ENCODE results near the gene TBX1. TPM values are rescaled to one million over a fixed set of nuclear protein-coding genes. Genes with fewer than 3 reads are reported as not detected.
A peak's percentile ranks its signal among the peaks of the same experiment; 100 is the strongest.

The TBX1 gene
- total and polyA plus RNA-seq, 2 of the 8 experiments (the other 6 are each of a cell fraction or from before 2014, with no cell fraction given) = 0.28 TPM; not detected in 1

- Histone ChIP-seq H2BK120ac (replicated peaks; ENCODE audit: low read depth, low read length) (no peak overlapping the region), H3K4me1 (replicated peaks in 1 of 4; ENCODE audit: control insufficient read depth in 3 of 4, insufficient read depth in 4 of 4, low read length in 3 of 4) (peaks cover 0 to 17% (median 7%) of the 10 kb centered on the region in 4 experiments; a peak in 5 of 7 replicates), H3K4me2 (ENCODE audit: insufficient read depth in 1 of 2, low read depth in 2 of 2, low read length in 2 of 2) (no peak overlapping the region), H2AK5ac (ENCODE audit: low read depth, low read length) (0 out of 2 replicates have a peak overlapping the region, but pooled peaks have one; percentile 39), H3K27me3 (replicated peaks in 1 of 4; ENCODE audit: control insufficient read depth in 3 of 4, extremely low read depth in 1 of 4, insufficient read depth in 3 of 4, low read length in 3 of 4) (peaks cover 0 to 12% (median 8%) of the 10 kb centered on the region in 4 experiments; a peak in 4 of 7 replicates), H2BK5ac (ENCODE audit: low read depth, low read length) (no peak overlapping the region), H3K56ac (replicated peaks; ENCODE audit: insufficient read length, low read depth, low read length) (no peak overlapping the region), H3K4ac (replicated peaks; ENCODE audit: insufficient read length, low read depth, low read length) (no peak overlapping the region), H4K20me1 (replicated peaks in 1 of 2; ENCODE audit: control insufficient read depth in 1 of 2, insufficient read depth in 2 of 2, low read length in 2 of 2) (peaks cover 0 to 5% of the 10 kb centered on the region in 2 experiments), H3K23me2 (ENCODE audit: low read depth, low read length) (no peaks in the 10 kb centered on the region), H3K9ac (replicated peaks in 1 of 4; ENCODE audit: extremely low read depth in 1 of 4, low read depth in 3 of 4, low read length in 3 of 4) (no peak overlapping the region), H3K9me3 (ENCODE audit: insufficient read depth in 2 of 2, low read depth in 1 of 2, low read length in 1 of 2) (no peaks in the 10 kb centered on the region), H3K79me2 (ENCODE audit: control insufficient read depth in 1 of 2, insufficient read depth in 2 of 2, low read length in 2 of 2) (no peaks in the 10 kb centered on the region), H4K91ac (replicated peaks; ENCODE audit: insufficient read length, low read length) (no peak overlapping the region), H3K18ac (ENCODE audit: extremely low read depth, low read length) (no peak overlapping the region), H2BK12ac (ENCODE audit: low read depth, low read length) (no peak overlapping the region), H2AFZ (ENCODE audit: low read length) (no peak overlapping the region), H3K27ac (ENCODE audit: low read depth, low read length) (no peak overlapping the region), H4K5ac (ENCODE audit: insufficient read length, low read depth, low read length) (no peak overlapping the region), H2BK20ac (ENCODE audit: low read length) (no peak overlapping the region), H3K23ac (ENCODE audit: insufficient read length) (no peak overlapping the region), H3K36me3 (ENCODE audit: control insufficient read depth in 2 of 4, insufficient read depth in 4 of 4, low read length in 3 of 4) (no peaks in the 10 kb centered on the region), H2BK15ac (ENCODE audit: low read length) (peak overlapping the region; percentile 88), H4K8ac (ENCODE audit: extremely low read depth, insufficient read depth, low read length) (no peak overlapping the region), H3K79me1 (ENCODE audit: low read depth, low read length) (no peaks in the 10 kb centered on the region), H3K14ac (ENCODE audit: insufficient read length) (no peak overlapping the region), H3K4me3 (ENCODE audit: extremely low read depth in 1 of 4, insufficient read depth in 2 of 4, low read depth in 3 of 4, low read length in 4 of 4) (no peak overlapping the region)
- WGBS, 2 experiments (ENCODE audit: extremely low coverage in 1 of 2, insufficient coverage in 1 of 2, insufficient read length in 1 of 2, insufficient replicate concordance in 2 of 2, low coverage in 1 of 2, low lambda C conversion rate in 2 of 2, missing lambda C conversion rate in 1 of 2) = 88% methylated on average over 7 of the region's 7 CpGs; no CpG with 5 or more reads in 1 of the 2 experiments
- FAIRE-seq = no peak
- DNase-seq (ENCODE audit: low read depth in 1 of 2, low spot score in 2 of 2) = no peak
- CTCF ChIA-PET (ENCODE audit: partially characterized antibody) = interaction anchor here (1.0 to 7.0 kb wide), 6 partner anchors 10 to 181 kb away, joined by 3 to 168 read pairs (median 5); partner anchors contain the start of gene GP1BB
- POLR2A ChIA-PET (ENCODE audit: partially characterized antibody) = no interaction called here
- TF ChIP-seq CTBP2 (IDR thresholded peaks at IDR 0.05; ENCODE audit: borderline replicate concordance, insufficient read depth, insufficient read length, low read length) = no peak
- TF ChIP-seq POU5F1 (IDR thresholded peaks at IDR 0.05; ENCODE audit: low read depth, low read length) = no peak
- TF ChIP-seq JUN (IDR thresholded peaks at IDR 0.05; ENCODE audit: low read depth, low read length) = no peak
- TF ChIP-seq ATF2 (IDR thresholded peaks at IDR 0.05; ENCODE audit: low read length) = no peak
- no peak for TF ChIP-seq CEBPB (IDR thresholded peaks at IDR 0.05; ENCODE audit: low read depth, low read length)
- no peak for TF ChIP-seq KDM1A (IDR thresholded peaks at IDR 0.05; ENCODE audit: borderline replicate concordance, low read length)
- TF ChIP-seq POLR2A (IDR thresholded peaks at IDR 0.05; ENCODE audit: control extremely low read depth in 1 of 2, low read depth in 2 of 2, low read length in 2 of 2) = no peak
- no peak for TF ChIP-seq CTCF (IDR thresholded peaks at IDR 0.05; ENCODE audit: control extremely low read depth in 1 of 3, insufficient read depth in 1 of 3, low read depth in 1 of 3, low read length in 3 of 3)
- TF ChIP-seq BRCA1 (IDR thresholded peaks at IDR 0.05; ENCODE audit: low read depth, low read length) = no peak
- no peak for TF ChIP-seq BACH1 (IDR thresholded peaks at IDR 0.05; ENCODE audit: low read length)
These were observed 26.4 kb upstream of the TBX1 start for GRCh38 chr22:19734163-19734562.
